ENCODE data around the gene DNASE1L3.
"Not testable (repeated sequence)": the region's sequence is repeated elsewhere in the genome, so short reads cannot be mapped to it uniquely, and the experiment has no call there.

DNASE1L3 gene

GRCh38 chr3:58201451-58201850 is 9.3 kb downstream of the DNASE1L3 start:
- DNase-seq (ENCODE audit: low read depth): not testable (repeated sequence)

GRCh38 chr3:58200846-58201355 is 9.9 kb downstream of the DNASE1L3 start:
- no peak for DNase-seq (ENCODE audit: low read depth)

GRCh38 chr3:58200121-58200709 is 10.6 kb downstream of the DNASE1L3 start:
- DNase-seq (ENCODE audit: low read depth): no peak

GRCh38 chr3:58198804-58199203 is 12.0 kb downstream of the DNASE1L3 start:
- DNase-seq (ENCODE audit: low read depth): no peak

GRCh38 chr3:58198362-58198761 is 12.4 kb downstream of the DNASE1L3 start:
- no peak for DNase-seq (ENCODE audit: low read depth)

- no peak for DNase-seq (ENCODE audit: low read depth)
Observed at GRCh38 chr3:58197588-58197987, 13.2 kb downstream of the DNASE1L3 start.

GRCh38 chr3:58193682-58194407 is 16.9 kb downstream of the DNASE1L3 start:
- no peak for DNase-seq (ENCODE audit: low read depth)

GRCh38 chr3:58192069-58192468 is 18.7 kb downstream of the DNASE1L3 start:
- no peak for DNase-seq (ENCODE audit: low read depth)

GRCh38 chr3:58191361-58191991 is 19.3 kb downstream of the DNASE1L3 start:
- DNase-seq (ENCODE audit: low read depth): no peak

GRCh38 chr3:58190882-58191281 is 19.9 kb downstream of the DNASE1L3 start:
- no peak for DNase-seq (ENCODE audit: low read depth)

GRCh38 chr3:58190291-58190690 is 20.5 kb downstream of the DNASE1L3 start:
- DNase-seq (ENCODE audit: low read depth): no peak

GRCh38 chr3:58189691-58190090 is 21.1 kb downstream of the DNASE1L3 start:
- no peak for DNase-seq (ENCODE audit: low read depth)

- DNase-seq (ENCODE audit: low read depth): no peak
Observed at GRCh38 chr3:58188921-58189451, 21.8 kb downstream of the DNASE1L3 start.

- DNase-seq (ENCODE audit: low read depth): no peak
Observed at GRCh38 chr3:58188173-58188564, 22.6 kb downstream of the DNASE1L3 start.

- no peak for DNase-seq (ENCODE audit: low read depth)
Observed at GRCh38 chr3:58184982-58185360, 25.8 kb downstream of the DNASE1L3 start.

- DNase-seq (ENCODE audit: low read depth): no peak
Observed at GRCh38 chr3:58184309-58184981, 26.3 kb downstream of the DNASE1L3 start.

GRCh38 chr3:58183891-58184290 is 26.9 kb downstream of the DNASE1L3 start:
- DNase-seq (ENCODE audit: low read depth): no peak

- DNase-seq (ENCODE audit: low read depth): no peak
Observed at GRCh38 chr3:58183221-58183620, 27.6 kb downstream of the DNASE1L3 start.

- DNase-seq (ENCODE audit: low read depth): no peak
Observed at GRCh38 chr3:58180940-58181587, 29.7 kb downstream of the DNASE1L3 start.

- DNase-seq (ENCODE audit: low read depth): no peak
Observed at GRCh38 chr3:58180099-58180880, 30.5 kb downstream of the DNASE1L3 start.
